Left lung (tissue), 10 donors: ENCODE measurements around the gene ICA1L. TPM values are rescaled to one million over a fixed set of nuclear protein-coding genes. Genes with fewer than 3 reads are reported as not detected.

Experiments used
- ATAC-seq: fragments of 200-7000 bp; cut with Tn5 transposase; one replicate; pipeline ENCODE4 v1.9.1; 2020; ENCODE audit warnings: moderate library complexity
- DNase-seq, 4 donors: peaks; one replicate each; pipeline ENCODE4 v3.0.0-alpha.2; 2013 to 2020
- H3K27ac ChIP-seq, 2 donors: fragments of 200-600 bp; sonication (generic) in 1 of 2; one replicate each; pipeline versions ENCODE4 v1.5.0 to v1.8.0; 2020 to 2021
- H3K27me3 ChIP-seq, 2 donors: fragments of 200-600 bp; sonication (generic) in 1 of 2; one replicate each; pipeline versions ENCODE4 v1.5.0 to v1.8.0; 2020 to 2021
- H3K36me3 ChIP-seq, 2 donors: fragments of 200-600 bp; sonication (generic) in 1 of 2; one replicate each; pipeline versions ENCODE4 v1.5.0 to v1.8.0; 2020 to 2021
- H3K4me1 ChIP-seq, 2 donors: fragments of 200-600 bp; one replicate each; pipeline ENCODE4 v1.8.0; 2021
- H3K4me3 ChIP-seq, 2 donors: fragments of 200-600 bp; sonication (generic) in 1 of 2; one replicate each; pipeline versions ENCODE4 v1.5.0 to v1.8.0; 2020 to 2021; ENCODE audit warnings: mild to moderate bottlenecking in 1 of 2
- H3K9me3 ChIP-seq, 2 donors: fragments of 200-600 bp; sonication (generic) in 1 of 2; one replicate each; pipeline versions ENCODE4 v1.5.0 to v1.8.0; 2020 to 2021
- CTCF ChIP-seq, 2 donors: fragments of 200-600 bp; sonication (generic) in 1 of 2; IDR thresholded peaks; one replicate each; pipeline versions ENCODE4 v1.5.0 to v1.8.0; 2021; ENCODE audit warnings: antibody characterized with exemption in 2 of 2
- intact Hi-C, 2 donors: fragments of 100-400 bp; cut with DNase I; formaldehyde crosslinking; loops; one replicate each; pipeline versions ENCODE4 v1.11.2 to v1.14.2; 2022
- polyA plus RNA-seq, 6 donors: library from polyadenylated mRNA; unstranded; fragments of 120-200 nt; gene quantifications; one replicate each; pipeline ENCODE4 v1.2.1, GENCODE V29; 2013; ENCODE audit not compliant: insufficient read length in 6 of 6
- total RNA-seq, 2 donors: library from RNA; stranded (reverse); fragmentation: NEBNext Ultra II Directional; extraction: Animal tissue kit (Norgen Biotek cat#: 25700); gene quantifications; one replicate each; pipeline ENCODE4 v1.2.1, GENCODE V29; 2021
- donor health status: DM: no; HTN: yes; CAD: no.
- donor health status: DM: no; HTN: no; CAD: no.

ICA1L gene
- total and polyA plus RNA-seq, 8 donors, result 2.6 to 22.8 (median 21.1) TPM

DNA sequence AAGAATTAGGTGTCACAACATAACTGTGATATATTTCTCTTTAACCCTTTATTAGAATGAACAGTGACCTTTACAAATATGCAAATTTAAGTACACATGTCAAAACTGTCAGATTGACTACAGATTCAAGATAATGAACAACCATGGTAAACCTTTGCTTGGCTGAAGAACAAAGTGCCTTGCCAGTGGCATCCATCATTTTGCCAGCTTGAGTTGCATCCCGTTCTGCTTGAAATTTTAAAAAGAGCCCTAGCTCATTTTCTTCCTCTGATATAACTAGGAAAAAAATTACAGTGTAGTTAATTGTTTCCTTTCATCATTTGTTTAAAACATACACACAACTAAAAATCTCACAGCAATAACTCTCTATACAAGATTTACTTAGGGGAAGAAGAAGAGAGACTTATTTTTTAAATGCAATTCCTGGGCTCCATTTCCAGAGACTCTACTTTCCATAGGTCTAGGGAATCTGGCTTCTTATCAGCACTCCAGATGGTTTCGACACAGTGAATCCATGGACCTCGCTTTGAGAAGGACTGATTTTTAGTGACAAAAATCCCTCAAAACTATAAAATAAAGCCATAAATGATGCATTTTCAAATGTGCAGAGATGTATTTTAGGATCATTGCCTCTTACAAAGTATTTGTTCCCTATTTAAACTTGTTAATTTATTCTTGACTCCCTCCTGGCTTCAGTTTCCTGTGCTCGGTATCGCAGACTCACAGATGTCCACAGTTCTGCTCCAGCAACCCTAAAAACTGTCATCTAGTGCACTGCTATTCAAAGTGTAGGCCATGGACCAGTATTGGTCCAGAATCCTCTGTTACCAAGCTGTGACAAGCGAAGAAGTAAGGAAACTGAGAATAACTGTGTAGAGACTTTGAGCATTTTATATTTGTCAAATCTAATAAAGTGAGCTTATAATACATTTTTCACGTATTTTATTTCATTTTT, 50.1 kb downstream of the ICA1L start:
- H3K4me3 ChIP-seq, result no peak overlapping the region
- intact Hi-C loops, result no loop called here
- H3K9me3 ChIP-seq, result no peaks in the 10 kb centered on the region
- no peak overlapping the region for H3K27ac ChIP-seq
- no peak for DNase-seq
- no peak for TF ChIP-seq CTCF (IDR thresholded peaks at IDR 0.05)
- H3K27me3 ChIP-seq, result no peaks in the 10 kb centered on the region
- no peaks in the 10 kb centered on the region for H3K36me3 ChIP-seq
- no peak for ATAC-seq
- H3K4me1 ChIP-seq, result no peaks in the 10 kb centered on the region

DNA sequence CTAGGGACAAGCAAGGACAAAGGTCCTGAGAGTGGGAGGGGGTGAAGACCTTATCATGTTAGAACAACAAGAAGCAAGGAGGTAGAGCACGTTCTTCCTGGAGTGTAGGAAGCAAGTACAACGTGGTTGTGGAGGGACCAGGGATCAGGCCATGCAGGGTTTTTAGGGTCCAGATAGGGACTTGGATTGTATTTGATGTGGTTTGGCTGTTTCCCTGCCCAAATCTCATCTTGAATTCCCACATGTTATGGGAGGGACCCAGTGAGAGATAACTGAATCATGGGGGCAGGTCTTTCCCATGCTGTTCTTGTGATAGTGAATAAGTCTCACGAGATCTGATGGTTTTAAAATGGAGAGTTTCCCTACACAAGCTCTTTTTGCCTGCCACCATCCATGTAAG, 53.2 kb downstream of the ICA1L start:
- no peaks in the 10 kb centered on the region for H3K36me3 ChIP-seq
- H3K27ac ChIP-seq, result no peak overlapping the region
- ATAC-seq, result no peak
- no peak overlapping the region for H3K4me3 ChIP-seq
- no peaks in the 10 kb centered on the region for H3K27me3 ChIP-seq
- no peak for DNase-seq
- intact Hi-C loops, result no loop called here
- H3K4me1 ChIP-seq, result no peaks in the 10 kb centered on the region
- H3K9me3 ChIP-seq, result no peaks in the 10 kb centered on the region
- TF ChIP-seq CTCF (IDR thresholded peaks at IDR 0.05), result no peak

DNA sequence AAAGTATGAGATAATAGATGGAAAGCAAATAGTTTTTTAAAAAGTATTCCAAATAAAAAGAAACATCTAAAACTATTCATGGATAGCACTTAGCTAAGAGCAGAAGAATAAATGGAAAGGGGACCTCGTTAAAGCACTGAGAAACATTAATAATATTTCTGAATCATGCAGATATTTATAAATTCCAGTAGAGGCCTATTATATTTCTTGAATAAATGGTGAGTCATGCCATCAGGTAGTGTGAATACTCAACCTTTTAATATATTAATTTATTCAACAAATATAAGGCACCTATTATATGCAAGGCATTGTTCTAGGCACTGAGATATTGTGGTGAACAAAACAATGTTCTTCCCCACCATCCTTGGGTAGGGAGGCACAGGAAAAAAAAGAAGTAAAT, 53.8 kb downstream of the ICA1L start:
- H3K4me3 ChIP-seq, result no peak overlapping the region
- H3K27ac ChIP-seq, result no peak overlapping the region
- intact Hi-C loops, result no loop called here
- DNase-seq, result no peak
- H3K36me3 ChIP-seq, result no peaks in the 10 kb centered on the region
- no peaks in the 10 kb centered on the region for H3K4me1 ChIP-seq
- ATAC-seq, result no peak
- TF ChIP-seq CTCF (IDR thresholded peaks at IDR 0.05), result no peak
- no peaks in the 10 kb centered on the region for H3K9me3 ChIP-seq
- H3K27me3 ChIP-seq, result no peaks in the 10 kb centered on the region

GRCh38 chr2:202815548-202816360, 55.8 kb downstream of the ICA1L start:
- no peak for TF ChIP-seq CTCF (IDR thresholded peaks at IDR 0.05)
- no peak overlapping the region for H3K4me3 ChIP-seq
- no peak overlapping the region for H3K27ac ChIP-seq
- no peaks in the 10 kb centered on the region for H3K36me3 ChIP-seq
- peaks cover 0 to 2% of the 10 kb centered on the region in 2 donors for H3K9me3 ChIP-seq
- peak; percentile 34 for ATAC-seq
- no peaks in the 10 kb centered on the region for H3K27me3 ChIP-seq
- intact Hi-C loops, result no loop called here
- DNase-seq, result no peak
- H3K4me1 ChIP-seq, result no peaks in the 10 kb centered on the region

GRCh38 chr2:202814226-202814625, 57.3 kb downstream of the ICA1L start:
- H3K27ac ChIP-seq, result no peak overlapping the region
- no peaks in the 10 kb centered on the region for H3K4me1 ChIP-seq
- no peaks in the 10 kb centered on the region for H3K36me3 ChIP-seq
- intact Hi-C loops, result no loop called here
- no peak for TF ChIP-seq CTCF (IDR thresholded peaks at IDR 0.05)
- peaks cover 0 to 5% of the 10 kb centered on the region in 2 donors for H3K9me3 ChIP-seq
- no peak for ATAC-seq
- no peaks in the 10 kb centered on the region for H3K27me3 ChIP-seq
- no peak for DNase-seq
- no peak overlapping the region for H3K4me3 ChIP-seq
